H1 (cell line): ENCODE results near the gene NAV2. TPM values are rescaled to one million over a fixed set of nuclear protein-coding genes. Genes with fewer than 3 reads are reported as not detected.

Source experiments
- EP300 ChIP-seq, 2 experiments: IDR thresholded peaks; 1 replicate in 1 of 2; 2 replicates in 1 of 2; pipeline ENCODE4 v1.6.1; 2011 to 2012; ENCODE audit warnings: low read depth in 2 of 2, low read length in 2 of 2, mild to moderate bottlenecking in 2 of 2, borderline replicate concordance in 1 of 2, inconsistent platforms in 1 of 2, moderate library complexity in 1 of 2
- GABPA ChIP-seq: IDR thresholded peaks from 2 replicates; pipeline ENCODE4 v1.6.1; 2011; ENCODE audit warnings: mild to moderate bottlenecking, low read length, moderate library complexity, borderline replicate concordance; ENCODE audit not compliant: insufficient read depth
- HDAC2 ChIP-seq, 2 experiments: fragments of 300-600 bp in 1 of 2; sonication (generic) in 1 of 2; IDR thresholded peaks; 2 replicates each; pipeline ENCODE4 v1.6.1; 2011 to 2012; ENCODE audit warnings: low read depth in 2 of 2, low read length in 2 of 2, mild to moderate bottlenecking in 2 of 2, moderate library complexity in 2 of 2, borderline replicate concordance in 1 of 2, inconsistent platforms in 1 of 2
- RXRA ChIP-seq: IDR thresholded peaks from 2 replicates; pipeline ENCODE4 v1.6.1; 2011; ENCODE audit warnings: low read depth, mild to moderate bottlenecking, low read length, moderate library complexity; ENCODE audit not compliant: insufficient read depth
- SIN3A ChIP-seq, 2 experiments: IDR thresholded peaks in 1 of 2; conservative IDR thresholded peaks in 1 of 2; 2 replicates each; pipeline ENCODE4 v1.6.1; 2011 to 2012; ENCODE audit warnings: low read length in 2 of 2, improper control_type of control experiment in 1 of 2, low read depth in 1 of 2, mild to moderate bottlenecking in 1 of 2
- SIX5 ChIP-seq: IDR thresholded peaks from 2 replicates; pipeline ENCODE4 v1.6.1; 2011; ENCODE audit warnings: mild to moderate bottlenecking, low read depth, low read length
- TEAD4 ChIP-seq: IDR thresholded peaks from 2 replicates; pipeline ENCODE4 v1.6.1; 2012; ENCODE audit warnings: low read depth, low read length, inconsistent platforms, mixed read lengths
- polyA plus RNA-seq, 7 experiments: library from polyadenylated mRNA; depleted of rRNA in 3 of 7; stranded (reverse) in 5 of 7; unstranded in 2 of 7; fragments of >200 nt in 5 of 7; fragments of 200-250 nt in 2 of 7; gene quantifications; 1 replicate in 5 of 7; 2 replicates in 1 of 7; 4 replicates in 1 of 7; pipeline versions ENCODE4 v1.2.1 to v1.2.3, GENCODE V29; 2011 to 2013; ENCODE audit warnings: missing spikeins in 2 of 7, mixed read lengths in 2 of 7
- total RNA-seq: library from RNA; stranded (reverse); fragmentation: NEBNext Ultra II Directional; extraction: Animal tissue kit (Norgen Biotek cat#: 25700); gene quantifications from 2 replicates; pipeline ENCODE4 v1.2.1, GENCODE V29; 2021
- TF ChIP-seq, protein P1 (sequence below): fragments of 300-600 bp; sonication (generic); IDR thresholded peaks from 2 replicates; pipeline ENCODE4 v1.7.1; 2012; ENCODE audit warnings: low read length, moderate library complexity, mild to moderate bottlenecking, inconsistent platforms; ENCODE audit not compliant: insufficient replicate concordance

The NAV2 gene
- total and polyA plus RNA-seq, 2 of the 8 experiments (the other 6 are each of a cell fraction or from before 2014, with no cell fraction given) = 35.6 to 73.6 TPM

DNA sequence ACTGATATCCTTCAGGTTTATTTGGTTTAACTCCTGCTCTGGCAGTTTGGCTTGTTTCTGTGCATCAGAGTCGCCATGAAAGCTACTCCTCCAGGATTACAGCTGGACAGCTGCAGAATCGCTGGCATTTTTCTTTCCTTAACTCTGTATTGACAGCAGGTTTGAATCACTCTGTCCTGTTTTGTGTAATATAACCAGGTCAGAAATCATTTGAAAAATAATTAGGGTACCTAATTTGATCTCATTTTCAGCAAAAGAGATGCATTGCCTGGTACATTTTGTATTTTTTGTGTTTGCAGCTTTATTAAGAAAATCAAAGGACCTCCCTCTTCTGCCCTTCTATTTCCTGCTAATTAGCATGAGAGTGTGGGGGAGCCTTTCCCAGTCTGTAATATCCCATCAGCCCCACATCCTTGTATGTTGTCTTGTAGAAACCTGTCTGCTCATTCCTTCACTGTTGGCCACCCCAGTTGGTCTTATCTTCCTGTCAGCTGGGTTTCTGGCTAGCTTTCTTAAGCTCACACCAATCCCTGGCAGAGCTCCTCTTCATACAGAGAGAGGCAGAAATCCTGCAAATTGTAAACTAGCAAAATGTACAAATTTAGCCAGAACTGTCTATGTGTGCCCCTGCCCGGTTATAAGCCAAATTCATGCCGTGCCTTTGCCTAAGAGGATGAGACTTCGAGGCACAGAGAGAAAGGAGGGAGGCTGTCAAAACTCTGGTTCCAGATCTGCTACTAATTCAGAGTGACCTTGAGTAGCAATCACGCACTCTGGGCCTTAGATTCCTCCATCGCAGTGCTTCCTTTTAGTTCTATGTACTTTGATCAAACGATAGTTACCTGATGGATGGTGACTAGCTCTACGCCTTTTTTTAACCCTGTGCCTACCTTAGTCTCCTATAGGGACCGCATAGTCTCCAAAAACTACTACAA is 200.6 kb downstream of the NAV2 start (continued):
- TF ChIP-seq, protein P1, sequence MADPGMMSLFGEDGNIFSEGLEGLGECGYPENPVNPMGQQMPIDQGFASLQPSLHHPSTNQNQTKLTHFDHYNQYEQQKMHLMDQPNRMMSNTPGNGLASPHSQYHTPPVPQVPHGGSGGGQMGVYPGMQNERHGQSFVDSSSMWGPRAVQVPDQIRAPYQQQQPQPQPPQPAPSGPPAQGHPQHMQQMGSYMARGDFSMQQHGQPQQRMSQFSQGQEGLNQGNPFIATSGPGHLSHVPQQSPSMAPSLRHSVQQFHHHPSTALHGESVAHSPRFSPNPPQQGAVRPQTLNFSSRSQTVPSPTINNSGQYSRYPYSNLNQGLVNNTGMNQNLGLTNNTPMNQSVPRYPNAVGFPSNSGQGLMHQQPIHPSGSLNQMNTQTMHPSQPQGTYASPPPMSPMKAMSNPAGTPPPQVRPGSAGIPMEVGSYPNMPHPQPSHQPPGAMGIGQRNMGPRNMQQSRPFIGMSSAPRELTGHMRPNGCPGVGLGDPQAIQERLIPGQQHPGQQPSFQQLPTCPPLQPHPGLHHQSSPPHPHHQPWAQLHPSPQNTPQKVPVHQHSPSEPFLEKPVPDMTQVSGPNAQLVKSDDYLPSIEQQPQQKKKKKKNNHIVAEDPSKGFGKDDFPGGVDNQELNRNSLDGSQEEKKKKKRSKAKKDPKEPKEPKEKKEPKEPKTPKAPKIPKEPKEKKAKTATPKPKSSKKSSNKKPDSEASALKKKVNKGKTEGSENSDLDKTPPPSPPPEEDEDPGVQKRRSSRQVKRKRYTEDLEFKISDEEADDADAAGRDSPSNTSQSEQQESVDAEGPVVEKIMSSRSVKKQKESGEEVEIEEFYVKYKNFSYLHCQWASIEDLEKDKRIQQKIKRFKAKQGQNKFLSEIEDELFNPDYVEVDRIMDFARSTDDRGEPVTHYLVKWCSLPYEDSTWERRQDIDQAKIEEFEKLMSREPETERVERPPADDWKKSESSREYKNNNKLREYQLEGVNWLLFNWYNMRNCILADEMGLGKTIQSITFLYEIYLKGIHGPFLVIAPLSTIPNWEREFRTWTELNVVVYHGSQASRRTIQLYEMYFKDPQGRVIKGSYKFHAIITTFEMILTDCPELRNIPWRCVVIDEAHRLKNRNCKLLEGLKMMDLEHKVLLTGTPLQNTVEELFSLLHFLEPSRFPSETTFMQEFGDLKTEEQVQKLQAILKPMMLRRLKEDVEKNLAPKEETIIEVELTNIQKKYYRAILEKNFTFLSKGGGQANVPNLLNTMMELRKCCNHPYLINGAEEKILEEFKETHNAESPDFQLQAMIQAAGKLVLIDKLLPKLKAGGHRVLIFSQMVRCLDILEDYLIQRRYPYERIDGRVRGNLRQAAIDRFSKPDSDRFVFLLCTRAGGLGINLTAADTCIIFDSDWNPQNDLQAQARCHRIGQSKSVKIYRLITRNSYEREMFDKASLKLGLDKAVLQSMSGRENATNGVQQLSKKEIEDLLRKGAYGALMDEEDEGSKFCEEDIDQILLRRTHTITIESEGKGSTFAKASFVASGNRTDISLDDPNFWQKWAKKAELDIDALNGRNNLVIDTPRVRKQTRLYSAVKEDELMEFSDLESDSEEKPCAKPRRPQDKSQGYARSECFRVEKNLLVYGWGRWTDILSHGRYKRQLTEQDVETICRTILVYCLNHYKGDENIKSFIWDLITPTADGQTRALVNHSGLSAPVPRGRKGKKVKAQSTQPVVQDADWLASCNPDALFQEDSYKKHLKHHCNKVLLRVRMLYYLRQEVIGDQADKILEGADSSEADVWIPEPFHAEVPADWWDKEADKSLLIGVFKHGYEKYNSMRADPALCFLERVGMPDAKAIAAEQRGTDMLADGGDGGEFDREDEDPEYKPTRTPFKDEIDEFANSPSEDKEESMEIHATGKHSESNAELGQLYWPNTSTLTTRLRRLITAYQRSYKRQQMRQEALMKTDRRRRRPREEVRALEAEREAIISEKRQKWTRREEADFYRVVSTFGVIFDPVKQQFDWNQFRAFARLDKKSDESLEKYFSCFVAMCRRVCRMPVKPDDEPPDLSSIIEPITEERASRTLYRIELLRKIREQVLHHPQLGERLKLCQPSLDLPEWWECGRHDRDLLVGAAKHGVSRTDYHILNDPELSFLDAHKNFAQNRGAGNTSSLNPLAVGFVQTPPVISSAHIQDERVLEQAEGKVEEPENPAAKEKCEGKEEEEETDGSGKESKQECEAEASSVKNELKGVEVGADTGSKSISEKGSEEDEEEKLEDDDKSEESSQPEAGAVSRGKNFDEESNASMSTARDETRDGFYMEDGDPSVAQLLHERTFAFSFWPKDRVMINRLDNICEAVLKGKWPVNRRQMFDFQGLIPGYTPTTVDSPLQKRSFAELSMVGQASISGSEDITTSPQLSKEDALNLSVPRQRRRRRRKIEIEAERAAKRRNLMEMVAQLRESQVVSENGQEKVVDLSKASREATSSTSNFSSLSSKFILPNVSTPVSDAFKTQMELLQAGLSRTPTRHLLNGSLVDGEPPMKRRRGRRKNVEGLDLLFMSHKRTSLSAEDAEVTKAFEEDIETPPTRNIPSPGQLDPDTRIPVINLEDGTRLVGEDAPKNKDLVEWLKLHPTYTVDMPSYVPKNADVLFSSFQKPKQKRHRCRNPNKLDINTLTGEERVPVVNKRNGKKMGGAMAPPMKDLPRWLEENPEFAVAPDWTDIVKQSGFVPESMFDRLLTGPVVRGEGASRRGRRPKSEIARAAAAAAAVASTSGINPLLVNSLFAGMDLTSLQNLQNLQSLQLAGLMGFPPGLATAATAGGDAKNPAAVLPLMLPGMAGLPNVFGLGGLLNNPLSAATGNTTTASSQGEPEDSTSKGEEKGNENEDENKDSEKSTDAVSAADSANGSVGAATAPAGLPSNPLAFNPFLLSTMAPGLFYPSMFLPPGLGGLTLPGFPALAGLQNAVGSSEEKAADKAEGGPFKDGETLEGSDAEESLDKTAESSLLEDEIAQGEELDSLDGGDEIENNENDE = no peak
- no peak for TF ChIP-seq RXRA
- no peak for TF ChIP-seq HDAC2 (IDR thresholded peaks at IDR 0.05; ENCODE audit: borderline replicate concordance in 1 of 2, low read depth in 2 of 2, low read length in 2 of 2)
- no peak for TF ChIP-seq GABPA
- TF ChIP-seq SIX5 = no peak
- no peak for TF ChIP-seq SIN3A (conservative IDR thresholded peaks at IDR 0.05 in 1 of 2, IDR thresholded peaks at IDR 0.05 in 1 of 2; ENCODE audit: low read depth in 1 of 2, low read length in 2 of 2)
- TF ChIP-seq EP300 (IDR thresholded peaks at IDR 0.05; ENCODE audit: borderline replicate concordance in 1 of 2, low read depth in 2 of 2, low read length in 2 of 2) = no peak
- no peak for TF ChIP-seq TEAD4
